Measurements from ENCODE around the gene METTL26.

METTL26 gene

GRCh38 chr16:637081-638018 lies 1.2 kb upstream of the METTL26 start:
- no peak for DNase-seq

- DNase-seq: no peak
Measured at GRCh38 chr16:635573-636205, 416 bp downstream of the METTL26 start.

- DNase-seq: no peak
Measured at GRCh38 chr16:634996-635395, 1.1 kb downstream of the METTL26 start.

- no peak for DNase-seq
Measured at GRCh38 chr16:634051-634670, 1.9 kb downstream of the METTL26 start.

GRCh38 chr16:633336-634050 lies 2.6 kb downstream of the METTL26 start:
- no peak for DNase-seq

GRCh38 chr16:632486-633335 lies 3.4 kb downstream of the METTL26 start:
- DNase-seq: no peak

- DNase-seq: no peak
Measured at GRCh38 chr16:631808-632358, 4.2 kb downstream of the METTL26 start.

GRCh38 chr16:630815-631405 lies 5.2 kb downstream of the METTL26 start, which contains the start of gene WFIKKN1:
TSS of gene WFIKKN1 (plus strand) at chr16:630985. CDS start at chr16:631254, 269 bp downstream.
- DNase-seq: no peak

GRCh38 chr16:630249-630814 lies 5.8 kb downstream of the METTL26 start:
- no peak for DNase-seq

GRCh38 chr16:629833-630248 lies 6.3 kb downstream of the METTL26 start:
- DNase-seq: no peak

- no peak for DNase-seq
Measured at GRCh38 chr16:629185-629832, 6.8 kb downstream of the METTL26 start.

GRCh38 chr16:628321-629061 lies 7.6 kb downstream of the METTL26 start:
- no peak for DNase-seq

GRCh38 chr16:627454-628239 lies 8.5 kb downstream of the METTL26 start:
- DNase-seq: no peak

- DNase-seq: no peak
Measured at GRCh38 chr16:626787-627453, 9.2 kb downstream of the METTL26 start.

- DNase-seq: no peak
Measured at GRCh38 chr16:625977-626765, 9.9 kb downstream of the METTL26 start.

- DNase-seq: no peak
Measured at GRCh38 chr16:625117-625976, 10.8 kb downstream of the METTL26 start.

All from bone marrow (tissue), 2 donors.